G401.6 (cell line): ENCODE data around the gene PGBD5.

Experiments used
- FAIRE-seq: peaks from 2 replicates; lab custom pipeline; 2012; peaks lifted over from hg19 to GRCh38; lab: Jason Lieb, UNC

Gene PGBD5

GRCh38 chr1:230375780-230376179 lies 50.4 kb downstream of the PGBD5 start:
- FAIRE-seq, result no peak

- FAIRE-seq, result no peak
These were observed 51.0 kb downstream of the PGBD5 start for GRCh38 chr1:230375147-230375546.

GRCh38 chr1:230371923-230372703 lies 54.0 kb downstream of the PGBD5 start:
- no peak for FAIRE-seq

GRCh38 chr1:230370109-230370508 lies 56.0 kb downstream of the PGBD5 start:
- no peak for FAIRE-seq

GRCh38 chr1:230368871-230369270 lies 57.3 kb downstream of the PGBD5 start:
- FAIRE-seq, result no peak

- FAIRE-seq, result no peak
These were observed 57.8 kb downstream of the PGBD5 start for GRCh38 chr1:230368363-230368762.

- no peak for FAIRE-seq
These were observed 59.6 kb downstream of the PGBD5 start for GRCh38 chr1:230366504-230366915.

- FAIRE-seq, result no peak
These were observed 60.3 kb downstream of the PGBD5 start for GRCh38 chr1:230365723-230366307.

- FAIRE-seq, result no peak
These were observed 63.2 kb downstream of the PGBD5 start for GRCh38 chr1:230362949-230363348.

GRCh38 chr1:230361941-230362340 lies 64.2 kb downstream of the PGBD5 start:
- no peak for FAIRE-seq

- no peak for FAIRE-seq
These were observed 66.0 kb downstream of the PGBD5 start for GRCh38 chr1:230359992-230360668.

GRCh38 chr1:230356869-230357794 lies 69.0 kb downstream of the PGBD5 start:
- FAIRE-seq, result no peak

- no peak for FAIRE-seq
These were observed 69.9 kb downstream of the PGBD5 start for GRCh38 chr1:230356190-230356589.

- FAIRE-seq, result no peak
These were observed 70.5 kb downstream of the PGBD5 start for GRCh38 chr1:230355594-230355993.

GRCh38 chr1:230355128-230355527 lies 71.0 kb downstream of the PGBD5 start:
- FAIRE-seq, result no peak

GRCh38 chr1:230354005-230354404 lies 72.1 kb downstream of the PGBD5 start:
- no peak for FAIRE-seq

- FAIRE-seq, result no peak
These were observed 73.6 kb downstream of the PGBD5 start for GRCh38 chr1:230352537-230352936.

GRCh38 chr1:230351983-230352382 lies 74.1 kb downstream of the PGBD5 start:
- FAIRE-seq, result no peak

- FAIRE-seq, result no peak
These were observed 74.6 kb downstream of the PGBD5 start for GRCh38 chr1:230351514-230351913.

- no peak for FAIRE-seq
These were observed 75.8 kb downstream of the PGBD5 start for GRCh38 chr1:230350208-230350921.

GRCh38 chr1:230349020-230349393 lies 77.1 kb downstream of the PGBD5 start:
- no peak for FAIRE-seq
